ENCODE results near the gene SNRPB2.

GRCh38 chr20:16759181-16759563, 29.3 kb downstream of the SNRPB2 start:
- TF ChIP-seq, protein P1, sequence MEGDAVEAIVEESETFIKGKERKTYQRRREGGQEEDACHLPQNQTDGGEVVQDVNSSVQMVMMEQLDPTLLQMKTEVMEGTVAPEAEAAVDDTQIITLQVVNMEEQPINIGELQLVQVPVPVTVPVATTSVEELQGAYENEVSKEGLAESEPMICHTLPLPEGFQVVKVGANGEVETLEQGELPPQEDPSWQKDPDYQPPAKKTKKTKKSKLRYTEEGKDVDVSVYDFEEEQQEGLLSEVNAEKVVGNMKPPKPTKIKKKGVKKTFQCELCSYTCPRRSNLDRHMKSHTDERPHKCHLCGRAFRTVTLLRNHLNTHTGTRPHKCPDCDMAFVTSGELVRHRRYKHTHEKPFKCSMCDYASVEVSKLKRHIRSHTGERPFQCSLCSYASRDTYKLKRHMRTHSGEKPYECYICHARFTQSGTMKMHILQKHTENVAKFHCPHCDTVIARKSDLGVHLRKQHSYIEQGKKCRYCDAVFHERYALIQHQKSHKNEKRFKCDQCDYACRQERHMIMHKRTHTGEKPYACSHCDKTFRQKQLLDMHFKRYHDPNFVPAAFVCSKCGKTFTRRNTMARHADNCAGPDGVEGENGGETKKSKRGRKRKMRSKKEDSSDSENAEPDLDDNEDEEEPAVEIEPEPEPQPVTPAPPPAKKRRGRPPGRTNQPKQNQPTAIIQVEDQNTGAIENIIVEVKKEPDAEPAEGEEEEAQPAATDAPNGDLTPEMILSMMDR (IDR thresholded peaks at IDR 0.05): no peak
- TF ChIP-seq POLR2A (IDR thresholded peaks at IDR 0.05): no peak
